MCF 10A (cell line): ENCODE measurements around the gene ZBTB18. TPM values are rescaled to one million over a fixed set of nuclear protein-coding genes. Genes with fewer than 3 reads are reported as not detected.

ENCODE experiments used
- BruUV-seq: library from RNA; stranded (reverse); fragments of 400-500 nt; replicated peaks from 2 replicates; lab custom pipeline; 2021; lab: Mats Ljungman, UMichigan
- CTCF ChIA-PET: fragments of 300-600 bp; sonication (Branson Sonifier 250); formaldehyde crosslinking; extraction: SDS; loops from one replicate; lab custom pipeline; 2021; ENCODE audit warnings: antibody characterized with exemption, inconsistent platforms; lab: Yijun Ruan, JAX
- POLR2A ChIA-PET: fragments of 300-600, 350-650 bp; sonication (Branson Sonifier 250); formaldehyde crosslinking; extraction: SDS; loops from one replicate; lab custom pipeline; 2020; ENCODE audit warnings: antibody characterized with exemption, inconsistent platforms; lab: Yijun Ruan, JAX
- DNase-seq: peaks from one replicate; pipeline ENCODE4 v3.0.0-alpha.2; 2018; ENCODE audit not compliant: unreplicated experiment
- H3K27ac Mint-ChIP-seq: one replicate; pipeline ENCODE4 v1.8.0; 2022; ENCODE audit warnings: mild to moderate bottlenecking, low read depth, mixed read lengths; ENCODE audit not compliant: unreplicated experiment
- H3K27me3 Mint-ChIP-seq: one replicate; pipeline ENCODE4 v1.8.0; 2022; ENCODE audit warnings: mixed read lengths; ENCODE audit not compliant: insufficient read depth, unreplicated experiment
- H3K36me3 Mint-ChIP-seq: one replicate; pipeline ENCODE4 v1.8.0; 2022; ENCODE audit warnings: mild to moderate bottlenecking, moderate library complexity, mixed read lengths; ENCODE audit not compliant: insufficient read depth, unreplicated experiment
- H3K4me1 Mint-ChIP-seq: one replicate; pipeline ENCODE4 v1.8.0; 2022; ENCODE audit warnings: mixed read lengths; ENCODE audit not compliant: insufficient read depth, unreplicated experiment
- H3K4me3 Mint-ChIP-seq: one replicate; pipeline ENCODE4 v1.8.0; 2022; ENCODE audit warnings: mild to moderate bottlenecking, moderate library complexity, mixed read lengths; ENCODE audit not compliant: unreplicated experiment
- H3K9me3 Mint-ChIP-seq: one replicate; pipeline ENCODE4 v1.8.0; 2022; ENCODE audit warnings: mixed read lengths; ENCODE audit not compliant: unreplicated experiment
- CTCF ChIP-seq: fragments of 200-600 bp; IDR thresholded peaks from one replicate; pipeline ENCODE4 v1.8.0; 2022; ENCODE audit warnings: antibody characterized with exemption, mild to moderate bottlenecking; ENCODE audit not compliant: unreplicated experiment
- intact Hi-C: fragments of 100-400 bp; cut with micrococcal nuclease; formaldehyde crosslinking; loops from 2 replicates; pipeline ENCODE4 v1.14.1; 2022
- total RNA-seq: library from RNA; stranded (reverse); gene quantifications from 2 replicates; pipeline ENCODE4 v1.2.3, GENCODE V29; 2022

The ZBTB18 gene
- total RNA-seq, 1 experiment from 2014 or later, result 16.5 TPM

- peak; percentile 45 for DNase-seq
- CTCF ChIA-PET, result interaction anchor here (0.6 to 1.5 kb wide), 4 partner anchors 32 to 326 kb away, joined by 3 to 10 read pairs (median 5); no protein-coding TSS in a partner anchor
- Mint-ChIP-seq H3K36me3 (no peaks in the 10 kb centered on the region), H3K27me3 (no peaks in the 10 kb centered on the region), H3K27ac (no peak overlapping the region), H3K4me1 (peaks cover 5% of the 10 kb centered on the region), H3K4me3 (no peak overlapping the region), H3K9me3 (no peaks in the 10 kb centered on the region)
- no TSS peak for BruUV-seq
- POLR2A ChIA-PET, result interaction anchor here (0.6 to 3.0 kb wide), 7 partner anchors 11 to 381 kb away, joined by 3 to 27 read pairs (median 3); partner anchors contain the start of gene ZBTB18
- intact Hi-C loops, result no loop called here
- TF ChIP-seq CTCF, result no peak
Observed at GRCh38 chr1:244065960-244066388, 14.9 kb downstream of the ZBTB18 start.

- Mint-ChIP-seq H3K4me1 (peaks cover 5% of the 10 kb centered on the region), H3K27me3 (no peaks in the 10 kb centered on the region), H3K4me3 (no peak overlapping the region), H3K9me3 (no peaks in the 10 kb centered on the region), H3K36me3 (no peaks in the 10 kb centered on the region), H3K27ac (no peak overlapping the region)
- no peak for DNase-seq
- TF ChIP-seq CTCF, result no peak
- ChIA-PET POLR2A (interaction anchor here (0.7 kb wide), 2 partner anchors 212 to 703 kb away, joined by 3 read pairs; no protein-coding TSS in a partner anchor), CTCF (no interaction called here)
- intact Hi-C loops, result no loop called here
- no TSS peak for BruUV-seq
Observed at GRCh38 chr1:244066954-244067716, 16.1 kb downstream of the ZBTB18 start.

GRCh38 chr1:244067893-244068292 is 16.8 kb downstream of the ZBTB18 start:
- intact Hi-C loops, result no loop called here
- no peak overlapping the region for H3K4me3 Mint-ChIP-seq
- H3K4me1 Mint-ChIP-seq, result peaks cover 5% of the 10 kb centered on the region
- no peaks in the 10 kb centered on the region for H3K36me3 Mint-ChIP-seq
- no TSS peak for BruUV-seq
- POLR2A ChIA-PET, result interaction anchor here (0.7 kb wide), 2 partner anchors 211 to 703 kb away, joined by 3 read pairs; no protein-coding TSS in a partner anchor
- H3K27me3 Mint-ChIP-seq, result no peaks in the 10 kb centered on the region
- no peak for TF ChIP-seq CTCF
- no peak for DNase-seq
- H3K27ac Mint-ChIP-seq, result no peak overlapping the region
- CTCF ChIA-PET, result interaction anchor here (0.8 to 1.4 kb wide), 3 partner anchors 22 to 204 kb away, joined by 3 to 4 read pairs (median 3); no protein-coding TSS in a partner anchor
- H3K9me3 Mint-ChIP-seq, result no peaks in the 10 kb centered on the region

GRCh38 chr1:244068567-244068966 is 17.5 kb downstream of the ZBTB18 start:
- Mint-ChIP-seq H3K9me3 (no peaks in the 10 kb centered on the region), H3K27me3 (no peaks in the 10 kb centered on the region), H3K4me1 (peaks cover 5% of the 10 kb centered on the region), H3K36me3 (no peaks in the 10 kb centered on the region), H3K4me3 (no peak overlapping the region), H3K27ac (no peak overlapping the region)
- no peak for DNase-seq
- ChIA-PET POLR2A (no interaction called here), CTCF (interaction anchor here (0.8 to 1.4 kb wide), 3 partner anchors 21 to 203 kb away, joined by 3 to 4 read pairs (median 3); no protein-coding TSS in a partner anchor)
- no peak for TF ChIP-seq CTCF
- intact Hi-C loops, result no loop called here
- no TSS peak for BruUV-seq
